Neural progenitor cell (in vitro differentiated cells): ENCODE measurements around the gene TWF2. TPM values are rescaled to one million over a fixed set of nuclear protein-coding genes. Genes with fewer than 3 reads are reported as not detected.
A peak's percentile ranks its signal among the peaks of the same experiment; 100 is the strongest.

Experiments
- DNase-seq: peaks from one replicate; pipeline ENCODE4 v3.0.0-alpha.2; 2016; ENCODE audit warnings: low spot score
- H2AFZ ChIP-seq: fragments of 200-600 bp; sonication (generic); replicated peaks from 2 replicates; pipeline ENCODE4 v1.6.1; 2016; ENCODE audit warnings: antibody characterized with exemption
- H3F3A ChIP-seq: fragments of 200-600 bp; sonication (generic); 2 replicates; pipeline ENCODE4 v1.6.1; 2016; ENCODE audit warnings: antibody characterized with exemption, low read depth
- H3K27ac ChIP-seq: fragments of 200-600 bp; sonication (generic); 2 replicates; pipeline ENCODE4 v1.5.1; 2016; ENCODE audit warnings: mild to moderate bottlenecking
- H3K27me3 ChIP-seq: fragments of 200-600 bp; sonication (generic); 2 replicates; pipeline ENCODE4 v1.6.1; 2016; ENCODE audit warnings: mild to moderate bottlenecking, moderate library complexity
- H3K36me3 ChIP-seq: fragments of 200-600 bp; sonication (generic); 2 replicates; pipeline ENCODE4 v1.5.1; 2016
- H3K4me1 ChIP-seq: fragments of 200-600 bp; sonication (generic); 2 replicates; pipeline ENCODE4 v1.6.1; 2016; ENCODE audit warnings: mixed run types
- H3K4me2 ChIP-seq: fragments of 200-600 bp; sonication (generic); 2 replicates; pipeline ENCODE4 v1.6.1; 2016
- H3K4me3 ChIP-seq: fragments of 200-600 bp; sonication (generic); 2 replicates; pipeline ENCODE4 v1.5.1; 2016
- H3K79me2 ChIP-seq: fragments of 200-600 bp; sonication (generic); 2 replicates; pipeline ENCODE4 v1.6.1; 2016; ENCODE audit warnings: low read depth
- H3K9ac ChIP-seq: fragments of 200-600 bp; sonication (generic); 2 replicates; pipeline ENCODE4 v1.6.1; 2016
- H3K9me3 ChIP-seq: fragments of 200-600 bp; sonication (generic); 2 replicates; pipeline ENCODE4 v1.5.1; 2016; ENCODE audit warnings: low read depth
- H4K20me1 ChIP-seq: fragments of 200-600 bp; sonication (generic); 2 replicates; pipeline ENCODE4 v1.6.1; 2016; ENCODE audit warnings: low read depth
- H3K27ac Mint-ChIP-seq: 3 replicates; pipeline ENCODE4 v1.8.0; 2021; ENCODE audit warnings: mixed read lengths
- H3K27me3 Mint-ChIP-seq: 2 replicates; pipeline ENCODE4 v1.8.0; 2022; ENCODE audit warnings: low read depth, mild to moderate bottlenecking, inconsistent platforms, moderate library complexity, mixed read lengths; ENCODE audit not compliant: insufficient read depth
- H3K36me3 Mint-ChIP-seq: 3 replicates; pipeline ENCODE4 v1.8.0; 2021; ENCODE audit warnings: mixed read lengths
- H3K4me1 Mint-ChIP-seq: 3 replicates; pipeline ENCODE4 v1.8.0; 2021; ENCODE audit warnings: mixed read lengths
- H3K4me3 Mint-ChIP-seq: 3 replicates; pipeline ENCODE4 v1.8.0; 2021; ENCODE audit warnings: mild to moderate bottlenecking, moderate library complexity, mixed read lengths
- H3K9me3 Mint-ChIP-seq: 3 replicates; pipeline ENCODE4 v1.8.0; 2020; ENCODE audit warnings: mixed read lengths
- EZH2 ChIP-seq: fragments of 200-600 bp; sonication (generic); IDR thresholded peaks from 2 replicates; pipeline ENCODE4 v1.6.1; 2017; ENCODE audit warnings: antibody characterized with exemption, mild to moderate bottlenecking, moderate library complexity
- EZH2phosphoT487 ChIP-seq: fragments of 200-600 bp; sonication (generic); IDR thresholded peaks from 2 replicates; pipeline ENCODE4 v1.6.1; 2017; ENCODE audit warnings: antibody characterized with exemption
- total RNA-seq: library from RNA; depleted of rRNA; stranded (reverse); fragments of >200 nt; gene quantifications from 2 replicates; pipeline ENCODE4 v1.2.3, GENCODE V29; 2015; ENCODE audit warnings: low replicate concordance
- TF ChIP-seq, protein P1 (sequence below): fragments of 200-600 bp; sonication (generic); IDR thresholded peaks from 2 replicates; pipeline ENCODE4 v1.5.1; 2017; ENCODE audit warnings: antibody characterized with exemption, mild to moderate bottlenecking

The TWF2 gene
- total RNA-seq, 1 donor from 2014 or later: 21.9 TPM

GRCh38 chr3:52237657-52238172 lies 1.2 kb downstream of the TWF2 start:
- peaks cover 29% of the 10 kb centered on the region for H3K4me1 Mint-ChIP-seq
- peak overlapping the region; percentile 97 for H3K4me3 Mint-ChIP-seq
- Histone ChIP-seq H3K27me3 (no peaks in the 10 kb centered on the region), H2AFZ (no peak overlapping the region), H3K36me3 (no peaks in the 10 kb centered on the region), H3K4me1 (peaks cover 8% of the 10 kb centered on the region), H3F3A (no peaks in the 10 kb centered on the region), H3K4me2 (peak overlapping the region; percentile 88), H4K20me1 (peaks cover 10% of the 10 kb centered on the region), H3K79me2 (peaks cover 7% of the 10 kb centered on the region), H3K9ac (no peak overlapping the region), H3K27ac (no peak overlapping the region), H3K9me3 (no peaks in the 10 kb centered on the region), H3K4me3 (peak overlapping the region; percentile 87)
- no peaks in the 10 kb centered on the region for H3K36me3 Mint-ChIP-seq
- no peaks in the 10 kb centered on the region for H3K9me3 Mint-ChIP-seq
- no peak for TF ChIP-seq EZH2phosphoT487
- TF ChIP-seq EZH2: no peak
- TF ChIP-seq, protein P1, sequence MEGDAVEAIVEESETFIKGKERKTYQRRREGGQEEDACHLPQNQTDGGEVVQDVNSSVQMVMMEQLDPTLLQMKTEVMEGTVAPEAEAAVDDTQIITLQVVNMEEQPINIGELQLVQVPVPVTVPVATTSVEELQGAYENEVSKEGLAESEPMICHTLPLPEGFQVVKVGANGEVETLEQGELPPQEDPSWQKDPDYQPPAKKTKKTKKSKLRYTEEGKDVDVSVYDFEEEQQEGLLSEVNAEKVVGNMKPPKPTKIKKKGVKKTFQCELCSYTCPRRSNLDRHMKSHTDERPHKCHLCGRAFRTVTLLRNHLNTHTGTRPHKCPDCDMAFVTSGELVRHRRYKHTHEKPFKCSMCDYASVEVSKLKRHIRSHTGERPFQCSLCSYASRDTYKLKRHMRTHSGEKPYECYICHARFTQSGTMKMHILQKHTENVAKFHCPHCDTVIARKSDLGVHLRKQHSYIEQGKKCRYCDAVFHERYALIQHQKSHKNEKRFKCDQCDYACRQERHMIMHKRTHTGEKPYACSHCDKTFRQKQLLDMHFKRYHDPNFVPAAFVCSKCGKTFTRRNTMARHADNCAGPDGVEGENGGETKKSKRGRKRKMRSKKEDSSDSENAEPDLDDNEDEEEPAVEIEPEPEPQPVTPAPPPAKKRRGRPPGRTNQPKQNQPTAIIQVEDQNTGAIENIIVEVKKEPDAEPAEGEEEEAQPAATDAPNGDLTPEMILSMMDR: peak; percentile 11
- H3K27ac Mint-ChIP-seq: no peak overlapping the region
- DNase-seq: no peak
- H3K27me3 Mint-ChIP-seq: peaks cover 4% of the 10 kb centered on the region

DNA sequence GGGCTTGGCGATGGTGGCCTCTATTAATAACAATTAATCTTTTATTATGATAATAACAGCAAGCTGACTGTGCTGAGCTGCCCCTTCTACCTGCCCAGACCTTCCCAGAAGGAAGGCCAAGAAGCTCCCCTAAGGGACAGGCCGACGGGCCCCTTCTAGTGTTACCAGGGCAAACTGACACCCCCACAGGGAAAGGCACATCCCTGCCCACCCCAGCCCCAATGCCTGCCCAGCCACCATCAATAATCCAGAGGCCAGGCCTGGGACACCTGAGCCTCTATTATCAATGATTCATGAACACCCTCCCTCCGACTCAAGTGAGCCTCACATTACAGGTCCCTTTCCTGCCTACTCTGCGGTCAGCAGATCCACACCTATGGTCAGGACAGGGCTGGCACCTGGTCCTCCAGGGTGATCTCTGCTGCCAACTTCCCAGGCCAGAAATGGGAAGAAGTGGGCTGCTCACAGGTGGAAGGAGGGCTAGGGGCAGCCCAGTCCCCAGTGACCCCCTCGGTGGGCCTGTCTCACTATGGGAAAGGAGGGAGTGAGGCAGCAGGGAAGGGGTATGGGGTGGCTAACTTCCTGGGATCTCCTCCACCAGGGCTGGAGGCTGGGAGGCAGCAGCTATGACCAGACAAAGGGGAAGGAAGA lies 1.8 kb downstream of the TWF2 start:
- H3K9me3 ChIP-seq: no peaks in the 10 kb centered on the region
- Mint-ChIP-seq H3K4me1 (peaks cover 29% of the 10 kb centered on the region), H3K9me3 (no peaks in the 10 kb centered on the region), H3K27ac (no peak overlapping the region), H3K4me3 (peak overlapping the region; percentile 72), H3K36me3 (no peaks in the 10 kb centered on the region), H3K27me3 (peaks cover 4% of the 10 kb centered on the region)
- peak overlapping the region; percentile 88 for H3K4me2 ChIP-seq
- H3K27ac ChIP-seq: no peak overlapping the region
- no peak overlapping the region for H3K4me3 ChIP-seq
- H3K36me3 ChIP-seq: no peaks in the 10 kb centered on the region
- peaks cover 7% of the 10 kb centered on the region for H3K79me2 ChIP-seq
- no peak overlapping the region for H2AFZ ChIP-seq
- H3K27me3 ChIP-seq: no peaks in the 10 kb centered on the region
- H3K9ac ChIP-seq: no peak overlapping the region
- H3K4me1 ChIP-seq: peaks cover 8% of the 10 kb centered on the region
- DNase-seq: no peak
- H4K20me1 ChIP-seq: peaks cover 10% of the 10 kb centered on the region
- TF ChIP-seq, protein P1: no peak
- TF ChIP-seq EZH2phosphoT487 (no peak), EZH2 (no peak)
- no peaks in the 10 kb centered on the region for H3F3A ChIP-seq

DNA sequence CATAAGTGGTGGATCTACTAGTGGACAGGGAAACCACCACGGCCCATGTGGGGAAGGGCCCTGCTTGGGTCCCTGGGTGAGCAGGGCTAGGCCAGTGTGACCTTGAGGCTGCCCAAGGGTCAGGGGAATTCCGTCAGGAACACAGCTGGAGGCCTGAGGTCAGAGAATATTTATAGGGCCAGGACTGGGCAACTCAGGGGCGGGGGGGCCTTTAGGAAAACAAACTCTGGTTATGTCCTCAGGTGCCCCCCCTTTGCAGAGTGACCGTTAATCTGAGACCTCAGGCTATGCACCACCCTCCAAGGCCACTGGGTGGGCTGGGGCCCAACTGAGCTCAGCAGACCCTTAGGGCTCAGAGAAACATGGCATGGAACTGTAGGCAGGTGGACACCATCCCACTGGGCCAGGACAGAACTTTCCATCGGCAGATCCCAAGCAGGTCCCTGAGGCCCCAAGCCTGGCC lies 2.5 kb downstream of the TWF2 start:
- DNase-seq: no peak
- no peaks in the 10 kb centered on the region for H3K9me3 ChIP-seq
- H3K4me3 ChIP-seq: no peak overlapping the region
- Mint-ChIP-seq H3K4me1 (peaks cover 29% of the 10 kb centered on the region), H3K4me3 (peak overlapping the region; percentile 24), H3K9me3 (no peaks in the 10 kb centered on the region), H3K36me3 (no peaks in the 10 kb centered on the region), H3K27me3 (peaks cover 6% of the 10 kb centered on the region), H3K27ac (peak overlapping the region; percentile 46)
- H3K27ac ChIP-seq: no peak overlapping the region
- no peak overlapping the region for H2AFZ ChIP-seq
- TF ChIP-seq, protein P1: no peak
- TF ChIP-seq EZH2: no peak
- TF ChIP-seq EZH2phosphoT487: no peak
- H3K4me2 ChIP-seq: no peak overlapping the region
- no peaks in the 10 kb centered on the region for H3F3A ChIP-seq
- H3K4me1 ChIP-seq: peaks cover 8% of the 10 kb centered on the region
- peaks cover 10% of the 10 kb centered on the region for H4K20me1 ChIP-seq
- no peaks in the 10 kb centered on the region for H3K36me3 ChIP-seq
- H3K27me3 ChIP-seq: no peaks in the 10 kb centered on the region
- no peak overlapping the region for H3K9ac ChIP-seq
- peaks cover 7% of the 10 kb centered on the region for H3K79me2 ChIP-seq
